ENCODE results near the gene PRMT5.
A peak's percentile ranks its signal among the peaks of the same experiment; 100 is the strongest.

PRMT5 gene

DNA sequence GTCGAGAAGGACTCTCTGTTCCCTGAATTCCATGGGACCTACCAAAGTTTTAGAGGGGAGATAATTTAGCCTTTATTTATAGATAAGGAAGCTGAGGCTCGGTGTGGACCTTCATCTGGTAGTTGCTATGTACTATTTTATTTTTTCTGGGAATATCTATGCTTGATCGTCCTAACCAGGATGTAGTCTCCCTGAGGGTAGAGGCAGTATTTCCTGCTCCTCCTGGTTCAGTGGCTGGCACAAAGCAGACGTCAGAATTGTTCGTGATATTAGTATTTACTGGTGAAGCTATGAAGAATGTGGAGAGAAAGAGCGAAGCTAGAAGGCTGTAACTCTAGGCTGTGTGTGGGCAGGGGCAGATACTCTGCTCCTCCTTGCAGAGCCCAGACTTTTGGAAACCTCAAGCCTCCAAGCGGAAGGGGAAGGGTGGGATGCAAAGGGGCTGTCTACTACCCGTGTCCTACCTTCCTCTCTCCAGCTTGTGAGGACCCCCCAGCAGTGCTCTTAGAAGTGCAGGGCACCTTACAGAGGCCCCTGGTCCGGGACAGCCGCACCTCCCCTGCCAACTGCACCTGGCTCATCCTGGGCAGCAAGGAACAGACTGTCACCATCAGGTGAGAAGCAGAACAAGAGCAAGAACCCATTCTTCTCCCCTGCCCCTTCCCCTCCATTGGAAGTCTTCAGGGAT, 56.2 kb downstream of the PRMT5 start:
- DNase-seq = no peak

DNA sequence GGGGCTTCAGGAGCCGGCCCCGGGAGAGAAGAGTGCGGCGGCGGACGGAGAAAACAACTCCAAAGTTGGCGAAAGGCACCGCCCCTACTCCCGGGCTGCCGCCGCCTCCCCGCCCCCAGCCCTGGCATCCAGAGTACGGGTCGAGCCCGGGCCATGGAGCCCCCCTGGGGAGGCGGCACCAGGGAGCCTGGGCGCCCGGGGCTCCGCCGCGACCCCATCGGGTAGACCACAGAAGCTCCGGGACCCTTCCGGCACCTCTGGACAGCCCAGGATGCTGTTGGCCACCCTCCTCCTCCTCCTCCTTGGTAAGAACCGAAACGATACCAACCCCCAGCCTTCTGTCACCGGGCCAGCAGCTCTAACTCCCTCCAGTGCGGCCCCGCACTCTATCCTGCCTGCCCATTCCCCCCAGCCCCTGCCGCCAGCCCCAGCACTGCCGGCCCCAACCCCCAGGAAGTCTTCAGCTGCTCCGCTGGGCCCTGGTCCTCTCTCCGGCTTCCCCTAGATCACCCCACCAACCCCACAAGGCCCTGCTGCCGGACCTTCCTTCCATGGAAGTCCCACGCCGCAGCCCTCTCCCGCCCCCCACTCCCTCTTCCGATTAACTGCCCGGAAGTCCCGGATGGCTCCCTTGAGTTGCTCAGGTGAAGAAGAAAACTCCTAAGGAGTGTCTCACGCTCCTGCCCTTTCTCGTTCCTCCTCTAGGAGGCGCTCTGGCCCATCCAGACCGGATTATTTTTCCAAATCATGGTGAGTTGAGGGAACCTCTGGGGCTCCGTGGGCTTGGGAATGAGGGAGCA, 56.9 kb downstream of the PRMT5 start:
- DNase-seq = peak; percentile 87

DNA sequence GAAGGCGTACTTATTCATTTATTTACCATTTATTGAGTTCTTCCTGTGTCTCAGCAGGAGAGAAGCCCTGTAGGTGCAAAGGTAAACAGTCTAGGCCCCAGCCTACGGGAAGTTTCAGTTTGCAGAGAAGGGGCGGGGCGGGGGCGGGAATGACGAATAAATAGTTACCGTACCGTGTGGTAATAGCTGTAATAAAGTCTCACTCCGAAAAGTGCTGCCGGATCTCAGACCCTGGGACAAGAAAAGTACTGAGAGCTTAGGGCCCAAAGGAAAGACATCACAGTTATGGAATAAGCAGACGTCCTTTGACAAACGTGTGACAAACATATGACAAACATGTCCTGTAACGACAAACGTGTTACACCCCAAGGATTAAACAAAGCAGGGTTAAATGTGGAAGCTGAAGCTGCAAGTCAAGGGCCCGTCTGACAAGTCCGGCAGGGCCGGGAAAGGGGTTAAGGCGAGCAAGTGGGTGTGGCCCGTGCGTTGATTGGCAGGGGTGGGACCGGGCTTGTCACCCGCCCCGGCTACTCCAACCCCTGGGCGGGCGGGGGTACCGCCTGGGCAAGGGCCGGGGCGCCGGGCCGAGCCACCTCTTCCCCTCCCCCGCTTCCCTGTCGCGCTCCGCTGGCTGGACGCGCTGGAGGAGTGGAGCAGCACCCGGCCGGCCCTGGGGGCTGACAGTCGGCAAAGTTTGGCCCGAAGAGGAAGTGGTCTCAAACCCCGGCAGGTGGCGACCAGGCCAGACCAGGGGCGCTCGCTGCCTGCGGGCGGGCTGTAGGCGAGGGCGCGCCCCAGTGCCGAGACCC, 57.7 kb downstream of the PRMT5 start, which contains the start of gene LRP10:
LRP10 (plus strand) TSS at position 517 of the 809 bp plus-strand sequence. CDS start 564 bp downstream, outside the sequence.
- DNase-seq = peak; percentile 97

DNA sequence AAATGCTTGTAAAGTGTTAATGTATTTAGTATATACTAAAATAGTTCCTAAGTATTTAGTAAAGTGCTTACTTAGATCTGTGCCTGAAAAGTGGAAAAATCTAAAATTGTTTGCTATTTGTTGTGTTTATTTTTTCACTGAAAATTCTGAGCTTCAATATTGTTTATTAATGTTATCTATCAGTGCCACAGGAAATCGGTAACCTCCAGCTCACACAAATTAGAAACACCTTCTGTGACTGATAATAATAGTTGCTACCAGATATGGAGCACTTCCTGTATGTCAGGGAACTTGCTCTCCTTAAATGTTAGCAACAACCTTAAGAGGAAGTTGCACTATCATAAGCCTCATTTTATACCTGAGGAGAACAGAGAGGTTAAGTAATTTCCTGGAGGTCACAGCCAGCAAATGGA, 58.4 kb downstream of the PRMT5 start:
- DNase-seq = peak; percentile 91
